ENCODE data around the gene SEMA7A. TPM values are rescaled to one million over a fixed set of nuclear protein-coding genes. Genes with fewer than 3 reads are reported as not detected.
A peak's percentile ranks its signal among the peaks of the same experiment; 100 is the strongest.

The SEMA7A gene
- total and polyA plus RNA-seq, 2 of the 4 experiments (the other 2 are of a cell fraction), result 30.5 to 87.3 TPM

DNA sequence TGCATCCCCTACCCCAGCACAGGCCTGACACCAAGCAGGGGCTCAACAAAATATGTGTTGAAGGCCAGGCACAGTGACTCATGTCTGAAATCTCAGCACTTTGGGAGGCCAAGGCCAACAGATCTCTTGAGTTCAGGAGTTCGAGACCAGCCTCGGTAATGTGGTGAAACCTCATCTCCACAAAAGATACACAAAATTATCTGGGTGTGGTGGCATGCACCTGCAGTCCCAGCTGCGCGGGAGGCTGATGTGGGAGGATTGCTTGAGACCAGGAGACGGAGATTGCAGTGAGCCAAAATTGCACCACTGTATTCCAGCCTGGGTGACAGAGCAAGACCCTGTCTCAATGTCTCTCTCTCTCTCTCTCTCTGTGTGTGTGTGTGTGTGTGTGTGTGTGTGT is 35.6 kb downstream of the SEMA7A start (continued):
- TF ChIP-seq MAFK (IDR thresholded peaks at IDR 0.05; ENCODE audit: low read depth, low read length), result no peak

DNA sequence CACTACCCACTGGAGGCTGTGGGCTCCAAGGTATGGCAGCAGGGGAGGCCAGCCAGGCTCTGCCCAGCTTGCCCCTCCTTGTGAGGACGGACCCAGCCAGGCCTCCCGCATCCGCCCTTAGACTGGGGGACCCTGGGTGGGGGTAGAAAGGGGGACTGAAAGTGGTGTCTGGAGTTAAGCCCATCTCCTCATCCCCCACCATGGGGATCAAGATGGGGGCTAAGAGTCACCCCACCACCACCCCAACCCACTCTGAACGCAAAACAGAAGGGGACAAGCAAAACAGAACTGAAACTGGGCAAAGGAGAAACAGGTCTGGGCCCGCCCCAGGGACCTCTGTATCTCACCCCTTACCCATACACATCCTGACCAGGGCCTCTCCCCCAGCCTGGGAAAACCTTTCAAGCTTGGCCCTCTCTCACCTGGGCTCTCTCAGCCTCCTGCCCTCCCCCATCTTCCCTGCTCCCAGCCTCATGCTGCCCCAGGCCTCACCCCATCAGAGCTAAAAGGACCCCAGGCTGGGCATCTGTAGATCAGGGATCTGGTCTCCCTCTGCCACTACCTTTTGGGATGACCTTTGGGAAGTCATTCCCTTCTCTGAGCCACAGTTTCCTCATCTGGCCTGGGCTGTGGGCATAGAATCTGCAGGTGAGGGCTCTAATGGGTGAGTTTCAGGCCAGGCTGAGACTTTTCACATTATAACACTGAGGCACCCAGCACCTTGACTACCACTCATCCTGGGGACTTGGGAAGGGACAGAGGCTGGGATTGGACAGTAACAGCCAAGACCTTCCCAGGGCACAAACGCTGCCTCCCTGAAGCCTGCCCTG is 36.3 kb downstream of the SEMA7A start:
- Histone ChIP-seq H2AFZ (replicated peaks; ENCODE audit: low read length, poor library complexity) (peak overlapping the region; percentile 79), H2BK5ac (ENCODE audit: low read depth, low read length, poor library complexity, severe bottlenecking) (peak overlapping the region; percentile 93), H4K5ac (ENCODE audit: low read depth, low read length) (peak overlapping the region; percentile 87; the same call in 1 of the 2 replicates), H4K91ac (ENCODE audit: insufficient read depth, low read depth, low read length) (peak overlapping the region; percentile 76), H3K14ac (replicated peaks; ENCODE audit: low read depth, low read length) (peak overlapping the region; percentile 14), H3K9me1 (ENCODE audit: insufficient read depth, low read length) (peaks cover 35% of the 10 kb centered on the region), H3K79me1 (ENCODE audit: low read depth in 1 of 2, low read length in 2 of 2) (peaks cover 0 to 30% of the 10 kb centered on the region in 2 experiments; a peak in 3 of 4 replicates), H3K4me1 (ENCODE audit: control insufficient read depth, insufficient read depth, low read length) (peaks cover 42% of the 10 kb centered on the region), H3K23ac (ENCODE audit: low read depth, low read length) (peak overlapping the region; percentile 48; the same call in 1 of the 2 replicates), H3K4ac (ENCODE audit: low read depth, low read length) (peak overlapping the region; percentile 96), H2BK20ac (ENCODE audit: low read depth, low read length) (peak overlapping the region; percentile 85), H3K36me3 (ENCODE audit: control insufficient read depth, insufficient read depth, low read length) (no peaks in the 10 kb centered on the region), H3K9ac (ENCODE audit: low read depth, low read length) (no peak overlapping the region), H3K27me3 (ENCODE audit: control insufficient read depth, insufficient read depth, low read length) (no peaks in the 10 kb centered on the region), H3K27ac (ENCODE audit: insufficient read depth, low read length) (peak overlapping the region; percentile 20; the same call in 1 of the 2 replicates), H4K20me1 (ENCODE audit: insufficient read depth, low read length) (no peaks in the 10 kb centered on the region), H2BK15ac (ENCODE audit: low read depth, low read length) (peak overlapping the region; percentile 42; the same call in 2 of the 3 replicates), H4K8ac (ENCODE audit: low read depth in 2 of 2, low read length in 2 of 2) (peak overlapping the region; percentile 52 to 89; a peak in 3 of 4 replicates), H3K9me3 (ENCODE audit: control insufficient read depth, insufficient read depth, low read length) (no peaks in the 10 kb centered on the region), H3K4me2 (ENCODE audit: low read depth, low read length) (no peak overlapping the region), H3K56ac (ENCODE audit: extremely low read depth, insufficient read depth, low read length) (no peak overlapping the region), H3K4me3 (ENCODE audit: insufficient read depth, low read depth, low read length) (no peak overlapping the region), H2BK120ac (ENCODE audit: low read depth, low read length) (peak overlapping the region; percentile 76), H2AK5ac (ENCODE audit: low read depth, low read length) (peak overlapping the region; percentile 92), H2AK9ac (replicated peaks; ENCODE audit: low read depth, low read length, poor library complexity) (peak overlapping the region; percentile 97), H3K18ac (ENCODE audit: low read depth, low read length) (no peak overlapping the region; the same call in 1 of the 2 replicates)
- no TSS peak for BruUV-seq (replicated peaks)
- WGBS, 2 experiments (ENCODE audit: extremely low coverage in 2 of 2, insufficient read length in 1 of 2), result 94% methylated on average over 3 of the region's 6 CpGs; no CpG with 5 or more reads in 1 of the 2 experiments
- POLR2A ChIA-PET (ENCODE audit: unreplicated experiment), result no interaction called here
- CTCF ChIA-PET, result no interaction called here
- ATAC-seq (ENCODE audit: low read depth) (no peak), DNase-seq (no peak)
- in situ Hi-C loops (cut with MboI; ENCODE audit: low sequenced_read_pairs) (no loop called here), dilution Hi-C loops (cut with HindIII; ENCODE audit: low sequenced_read_pairs, unreplicated experiment) (no loop called here), intact Hi-C loops (cut with micrococcal nuclease) (no loop called here)
- no peak for TF ChIP-seq MAZ (IDR thresholded peaks at IDR 0.05; ENCODE audit: borderline replicate concordance, low read depth, low read length)
- TF ChIP-seq, protein P1, sequence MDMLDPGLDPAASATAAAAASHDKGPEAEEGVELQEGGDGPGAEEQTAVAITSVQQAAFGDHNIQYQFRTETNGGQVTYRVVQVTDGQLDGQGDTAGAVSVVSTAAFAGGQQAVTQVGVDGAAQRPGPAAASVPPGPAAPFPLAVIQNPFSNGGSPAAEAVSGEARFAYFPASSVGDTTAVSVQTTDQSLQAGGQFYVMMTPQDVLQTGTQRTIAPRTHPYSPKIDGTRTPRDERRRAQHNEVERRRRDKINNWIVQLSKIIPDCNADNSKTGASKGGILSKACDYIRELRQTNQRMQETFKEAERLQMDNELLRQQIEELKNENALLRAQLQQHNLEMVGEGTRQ (IDR thresholded peaks at IDR 0.05; ENCODE audit: low read depth, low read length), result no peak
- no peak for TF ChIP-seq RFX5 (IDR thresholded peaks at IDR 0.05; ENCODE audit: low read depth, low read length)
- TF ChIP-seq CEBPB (IDR thresholded peaks at IDR 0.05; ENCODE audit: low read depth, low read length), result no peak
- no peak for TF ChIP-seq RAD21 (IDR thresholded peaks at IDR 0.05; ENCODE audit: low read length)
- TF ChIP-seq BHLHE40 (IDR thresholded peaks at IDR 0.05; ENCODE audit: low read depth, low read length), result no peak
- TF ChIP-seq FOS (IDR thresholded peaks at IDR 0.05; ENCODE audit: low read depth, low read length), result no peak
- TF ChIP-seq, protein P2, sequence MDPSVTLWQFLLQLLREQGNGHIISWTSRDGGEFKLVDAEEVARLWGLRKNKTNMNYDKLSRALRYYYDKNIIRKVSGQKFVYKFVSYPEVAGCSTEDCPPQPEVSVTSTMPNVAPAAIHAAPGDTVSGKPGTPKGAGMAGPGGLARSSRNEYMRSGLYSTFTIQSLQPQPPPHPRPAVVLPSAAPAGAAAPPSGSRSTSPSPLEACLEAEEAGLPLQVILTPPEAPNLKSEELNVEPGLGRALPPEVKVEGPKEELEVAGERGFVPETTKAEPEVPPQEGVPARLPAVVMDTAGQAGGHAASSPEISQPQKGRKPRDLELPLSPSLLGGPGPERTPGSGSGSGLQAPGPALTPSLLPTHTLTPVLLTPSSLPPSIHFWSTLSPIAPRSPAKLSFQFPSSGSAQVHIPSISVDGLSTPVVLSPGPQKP (IDR thresholded peaks at IDR 0.05; ENCODE audit: borderline replicate concordance, low read depth, low read length), result no peak
- no peak for TF ChIP-seq CHD1 (IDR thresholded peaks at IDR 0.05; ENCODE audit: low read depth, low read length)
- no peak for TF ChIP-seq MXI1 (IDR thresholded peaks at IDR 0.05; ENCODE audit: borderline replicate concordance, low read depth, low read length)
- TF ChIP-seq, protein P3, sequence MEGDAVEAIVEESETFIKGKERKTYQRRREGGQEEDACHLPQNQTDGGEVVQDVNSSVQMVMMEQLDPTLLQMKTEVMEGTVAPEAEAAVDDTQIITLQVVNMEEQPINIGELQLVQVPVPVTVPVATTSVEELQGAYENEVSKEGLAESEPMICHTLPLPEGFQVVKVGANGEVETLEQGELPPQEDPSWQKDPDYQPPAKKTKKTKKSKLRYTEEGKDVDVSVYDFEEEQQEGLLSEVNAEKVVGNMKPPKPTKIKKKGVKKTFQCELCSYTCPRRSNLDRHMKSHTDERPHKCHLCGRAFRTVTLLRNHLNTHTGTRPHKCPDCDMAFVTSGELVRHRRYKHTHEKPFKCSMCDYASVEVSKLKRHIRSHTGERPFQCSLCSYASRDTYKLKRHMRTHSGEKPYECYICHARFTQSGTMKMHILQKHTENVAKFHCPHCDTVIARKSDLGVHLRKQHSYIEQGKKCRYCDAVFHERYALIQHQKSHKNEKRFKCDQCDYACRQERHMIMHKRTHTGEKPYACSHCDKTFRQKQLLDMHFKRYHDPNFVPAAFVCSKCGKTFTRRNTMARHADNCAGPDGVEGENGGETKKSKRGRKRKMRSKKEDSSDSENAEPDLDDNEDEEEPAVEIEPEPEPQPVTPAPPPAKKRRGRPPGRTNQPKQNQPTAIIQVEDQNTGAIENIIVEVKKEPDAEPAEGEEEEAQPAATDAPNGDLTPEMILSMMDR (conservative IDR thresholded peaks at IDR 0.05; ENCODE audit: low read depth, low read length), result no peak
